ENCODE results near the gene SMYD2. TPM values are rescaled to one million over a fixed set of nuclear protein-coding genes. Genes with fewer than 3 reads are reported as not detected.

Gene SMYD2
- total and polyA plus RNA-seq, 2 of the 8 experiments (the other 6 are each of a cell fraction or from before 2014, with no cell fraction given) = 3.0 to 5.2 TPM

- TF ChIP-seq CHD7 (IDR thresholded peaks at IDR 0.05; ENCODE audit: insufficient replicate concordance, low read length) = no peak
- no peak for TF ChIP-seq TAF1 (IDR thresholded peaks at IDR 0.05; ENCODE audit: low read depth, low read length)
- TF ChIP-seq CHD1 (IDR thresholded peaks at IDR 0.05; ENCODE audit: low read depth, low read length) = no peak
- no peak for TF ChIP-seq POLR2AphosphoS5 (IDR thresholded peaks at IDR 0.05; ENCODE audit: low read depth, low read length)
- no peak for TF ChIP-seq RBBP5 (IDR thresholded peaks at IDR 0.05; ENCODE audit: borderline replicate concordance, low read depth, low read length)
Observed at GRCh38 chr1:214234635-214235025, 46.3 kb upstream of the SMYD2 start (continued).

Data from H1 (cell line).